ENCODE results near the gene CAPN12. TPM values are rescaled to one million over a fixed set of nuclear protein-coding genes. Genes with fewer than 3 reads are reported as not detected.

The CAPN12 gene
- total and polyA plus RNA-seq, 10 of the 15 experiments (the other 5 are each of a cell fraction or from before 2014, with no cell fraction given), result 0.64 to 4.6 (median 2.0) TPM

GRCh38 chr19:38725469-38726283 lies 18.6 kb downstream of the CAPN12 start:
- Histone ChIP-seq H4K20me1 (ENCODE audit: control insufficient read depth, insufficient read depth) (no peaks in the 10 kb centered on the region), H3K4me2 (ENCODE audit: control insufficient read depth, insufficient read depth) (no peak overlapping the region), H3K4me1 (ENCODE audit: control insufficient read depth, insufficient read depth, low read length) (no peaks in the 10 kb centered on the region), H3K36me3 (ENCODE audit: control insufficient read depth in 2 of 2, insufficient read depth in 2 of 2, low read length in 1 of 2) (peaks cover 16 to 44% of the 10 kb centered on the region in 2 experiments), H3K4me3 (no peak overlapping the region), H3K27me3 (replicated peaks in 1 of 2; ENCODE audit: control insufficient read depth in 2 of 2, insufficient read depth in 2 of 2, low read length in 1 of 2) (no peaks in the 10 kb centered on the region), H2AFZ (ENCODE audit: control insufficient read depth, low read depth, low read length) (no peak overlapping the region), H3K27ac (ENCODE audit: control insufficient read depth, insufficient read depth) (no peak overlapping the region), H3K79me2 (ENCODE audit: control insufficient read depth, insufficient read depth, low read length) (no peaks in the 10 kb centered on the region), H3K9me3 (replicated peaks; ENCODE audit: control insufficient read depth, insufficient read depth, low read length) (no peaks in the 10 kb centered on the region), H3K9ac (ENCODE audit: control insufficient read depth, insufficient read depth, low read length) (no peak overlapping the region)
- SMC1A ChIA-PET (ENCODE audit: uncharacterized antibody, unreplicated experiment), result no interaction called here
- CTCF ChIA-PET, result interaction anchor here (0.6 to 1.1 kb wide), 2 partner anchors 167 to 205 kb away, joined by 3 to 4 read pairs; partner anchors contain the start of genes MRPS12 and SARS2
- WGBS (ENCODE audit: insufficient coverage, insufficient replicate concordance, low lambda C conversion rate, missing lambda C conversion rate), result 98% methylated on average over 20 of the region's 21 CpGs
- RAD21 ChIA-PET (ENCODE audit: unreplicated experiment), result no interaction called here
- FAIRE-seq, result no peak
- POLR2A ChIA-PET, result interaction anchor here (0.5 to 1.1 kb wide), 2 partner anchors 78 to 117 kb away, joined by 3 read pairs; partner anchors contain the start of gene ACTN4
- in situ Hi-C loops (cut with MboI) (no loop called here), intact Hi-C loops (cut with micrococcal nuclease; ENCODE audit: unreplicated experiment) (no loop called here)
- ATAC-seq, result no peak
- DNase-seq (ENCODE audit: low read depth, low spot score), result no peak
- no TSS peak for BruUV-seq (replicated peaks)
- TF ChIP-seq SMAD1 (IDR thresholded peaks at IDR 0.05; ENCODE audit: low read depth, partially characterized antibody), result no peak
- TF ChIP-seq BRCA1 (IDR thresholded peaks at IDR 0.05; ENCODE audit: low read depth, low read length), result no peak
- TF ChIP-seq ETV6 (conservative IDR thresholded peaks at IDR 0.05 in 1 of 2, IDR thresholded peaks at IDR 0.05 in 1 of 2; ENCODE audit: borderline replicate concordance in 1 of 2, low read depth in 1 of 2), result no peak
- no peak for TF ChIP-seq SP1 (IDR thresholded peaks at IDR 0.05; ENCODE audit: low read depth, low read length)
- no peak for TF ChIP-seq EZH2 (IDR thresholded peaks at IDR 0.05; ENCODE audit: borderline replicate concordance, control insufficient read depth, low read depth, low read length)
- TF ChIP-seq TAF1 (IDR thresholded peaks at IDR 0.05; ENCODE audit: borderline replicate concordance, low read depth, low read length), result no peak
- no peak for TF ChIP-seq MYC (IDR thresholded peaks at IDR 0.05; ENCODE audit: insufficient read depth, insufficient read length, insufficient replicate concordance, low read length, severe bottlenecking)
- TF ChIP-seq MTA3 (IDR thresholded peaks at IDR 0.05; ENCODE audit: borderline replicate concordance, low read length), result no peak
- no peak for TF ChIP-seq RBBP5 (conservative IDR thresholded peaks at IDR 0.05)
- no peak for TF ChIP-seq MAX (IDR thresholded peaks at IDR 0.05; ENCODE audit: low read depth, low read length)
- TF ChIP-seq TCF7 (IDR thresholded peaks at IDR 0.05; ENCODE audit: borderline replicate concordance), result no peak
- TF ChIP-seq FOS (IDR thresholded peaks at IDR 0.05; ENCODE audit: borderline replicate concordance, extremely low read depth, insufficient read length), result no peak
- TF ChIP-seq CBFB (IDR thresholded peaks at IDR 0.05; ENCODE audit: low read depth), result no peak
- TF ChIP-seq, protein P1, sequence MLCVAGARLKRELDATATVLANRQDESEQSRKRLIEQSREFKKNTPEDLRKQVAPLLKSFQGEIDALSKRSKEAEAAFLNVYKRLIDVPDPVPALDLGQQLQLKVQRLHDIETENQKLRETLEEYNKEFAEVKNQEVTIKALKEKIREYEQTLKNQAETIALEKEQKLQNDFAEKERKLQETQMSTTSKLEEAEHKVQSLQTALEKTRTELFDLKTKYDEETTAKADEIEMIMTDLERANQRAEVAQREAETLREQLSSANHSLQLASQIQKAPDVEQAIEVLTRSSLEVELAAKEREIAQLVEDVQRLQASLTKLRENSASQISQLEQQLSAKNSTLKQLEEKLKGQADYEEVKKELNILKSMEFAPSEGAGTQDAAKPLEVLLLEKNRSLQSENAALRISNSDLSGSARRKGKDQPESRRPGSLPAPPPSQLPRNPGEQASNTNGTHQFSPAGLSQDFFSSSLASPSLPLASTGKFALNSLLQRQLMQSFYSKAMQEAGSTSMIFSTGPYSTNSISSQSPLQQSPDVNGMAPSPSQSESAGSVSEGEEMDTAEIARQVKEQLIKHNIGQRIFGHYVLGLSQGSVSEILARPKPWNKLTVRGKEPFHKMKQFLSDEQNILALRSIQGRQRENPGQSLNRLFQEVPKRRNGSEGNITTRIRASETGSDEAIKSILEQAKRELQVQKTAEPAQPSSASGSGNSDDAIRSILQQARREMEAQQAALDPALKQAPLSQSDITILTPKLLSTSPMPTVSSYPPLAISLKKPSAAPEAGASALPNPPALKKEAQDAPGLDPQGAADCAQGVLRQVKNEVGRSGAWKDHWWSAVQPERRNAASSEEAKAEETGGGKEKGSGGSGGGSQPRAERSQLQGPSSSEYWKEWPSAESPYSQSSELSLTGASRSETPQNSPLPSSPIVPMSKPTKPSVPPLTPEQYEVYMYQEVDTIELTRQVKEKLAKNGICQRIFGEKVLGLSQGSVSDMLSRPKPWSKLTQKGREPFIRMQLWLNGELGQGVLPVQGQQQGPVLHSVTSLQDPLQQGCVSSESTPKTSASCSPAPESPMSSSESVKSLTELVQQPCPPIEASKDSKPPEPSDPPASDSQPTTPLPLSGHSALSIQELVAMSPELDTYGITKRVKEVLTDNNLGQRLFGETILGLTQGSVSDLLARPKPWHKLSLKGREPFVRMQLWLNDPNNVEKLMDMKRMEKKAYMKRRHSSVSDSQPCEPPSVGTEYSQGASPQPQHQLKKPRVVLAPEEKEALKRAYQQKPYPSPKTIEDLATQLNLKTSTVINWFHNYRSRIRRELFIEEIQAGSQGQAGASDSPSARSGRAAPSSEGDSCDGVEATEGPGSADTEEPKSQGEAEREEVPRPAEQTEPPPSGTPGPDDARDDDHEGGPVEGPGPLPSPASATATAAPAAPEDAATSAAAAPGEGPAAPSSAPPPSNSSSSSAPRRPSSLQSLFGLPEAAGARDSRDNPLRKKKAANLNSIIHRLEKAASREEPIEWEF (IDR thresholded peaks at IDR 0.05; ENCODE audit: insufficient replicate concordance, low read depth, low read length), result no peak

All from GM12878 (cell line).